ENCODE results near the gene RUBCNL.

DNA sequence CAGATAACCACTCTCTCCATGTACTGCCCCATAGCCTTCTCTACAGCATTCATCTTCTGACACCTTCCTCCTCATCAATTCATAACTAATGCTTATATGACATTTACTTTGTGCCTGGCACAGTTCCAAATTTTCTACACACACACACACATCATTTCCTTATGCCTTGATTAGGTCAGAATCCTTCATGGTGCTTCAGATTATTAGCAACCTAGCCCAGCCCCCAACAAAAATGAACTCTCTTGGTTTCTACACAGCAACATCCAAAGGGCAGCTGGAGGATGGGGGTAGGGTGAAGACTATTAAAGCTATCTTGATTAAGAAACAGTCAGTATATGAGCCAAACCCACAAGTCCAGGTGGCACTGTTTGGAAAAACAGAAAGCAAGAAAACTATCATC lies 3.7 kb downstream of the RUBCNL start:
- TF ChIP-seq, protein P1, sequence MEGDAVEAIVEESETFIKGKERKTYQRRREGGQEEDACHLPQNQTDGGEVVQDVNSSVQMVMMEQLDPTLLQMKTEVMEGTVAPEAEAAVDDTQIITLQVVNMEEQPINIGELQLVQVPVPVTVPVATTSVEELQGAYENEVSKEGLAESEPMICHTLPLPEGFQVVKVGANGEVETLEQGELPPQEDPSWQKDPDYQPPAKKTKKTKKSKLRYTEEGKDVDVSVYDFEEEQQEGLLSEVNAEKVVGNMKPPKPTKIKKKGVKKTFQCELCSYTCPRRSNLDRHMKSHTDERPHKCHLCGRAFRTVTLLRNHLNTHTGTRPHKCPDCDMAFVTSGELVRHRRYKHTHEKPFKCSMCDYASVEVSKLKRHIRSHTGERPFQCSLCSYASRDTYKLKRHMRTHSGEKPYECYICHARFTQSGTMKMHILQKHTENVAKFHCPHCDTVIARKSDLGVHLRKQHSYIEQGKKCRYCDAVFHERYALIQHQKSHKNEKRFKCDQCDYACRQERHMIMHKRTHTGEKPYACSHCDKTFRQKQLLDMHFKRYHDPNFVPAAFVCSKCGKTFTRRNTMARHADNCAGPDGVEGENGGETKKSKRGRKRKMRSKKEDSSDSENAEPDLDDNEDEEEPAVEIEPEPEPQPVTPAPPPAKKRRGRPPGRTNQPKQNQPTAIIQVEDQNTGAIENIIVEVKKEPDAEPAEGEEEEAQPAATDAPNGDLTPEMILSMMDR (conservative IDR thresholded peaks at IDR 0.05; ENCODE audit: low read length): no peak
- TF ChIP-seq EZH2phosphoT487 (IDR thresholded peaks at IDR 0.05; ENCODE audit: borderline replicate concordance, low read depth, low read length): no peak
